GM18511 (cell line): ENCODE measurements around the gene FAM32A.

Experiments
- ATAC-seq: cut with Tn5 transposase; IDR thresholded peaks from one replicate; pipeline ENCODE4 v1.9.1; 2021; ENCODE audit warnings: mild to moderate bottlenecking, moderate library complexity; ENCODE audit not compliant: unreplicated experiment

Gene FAM32A

DNA sequence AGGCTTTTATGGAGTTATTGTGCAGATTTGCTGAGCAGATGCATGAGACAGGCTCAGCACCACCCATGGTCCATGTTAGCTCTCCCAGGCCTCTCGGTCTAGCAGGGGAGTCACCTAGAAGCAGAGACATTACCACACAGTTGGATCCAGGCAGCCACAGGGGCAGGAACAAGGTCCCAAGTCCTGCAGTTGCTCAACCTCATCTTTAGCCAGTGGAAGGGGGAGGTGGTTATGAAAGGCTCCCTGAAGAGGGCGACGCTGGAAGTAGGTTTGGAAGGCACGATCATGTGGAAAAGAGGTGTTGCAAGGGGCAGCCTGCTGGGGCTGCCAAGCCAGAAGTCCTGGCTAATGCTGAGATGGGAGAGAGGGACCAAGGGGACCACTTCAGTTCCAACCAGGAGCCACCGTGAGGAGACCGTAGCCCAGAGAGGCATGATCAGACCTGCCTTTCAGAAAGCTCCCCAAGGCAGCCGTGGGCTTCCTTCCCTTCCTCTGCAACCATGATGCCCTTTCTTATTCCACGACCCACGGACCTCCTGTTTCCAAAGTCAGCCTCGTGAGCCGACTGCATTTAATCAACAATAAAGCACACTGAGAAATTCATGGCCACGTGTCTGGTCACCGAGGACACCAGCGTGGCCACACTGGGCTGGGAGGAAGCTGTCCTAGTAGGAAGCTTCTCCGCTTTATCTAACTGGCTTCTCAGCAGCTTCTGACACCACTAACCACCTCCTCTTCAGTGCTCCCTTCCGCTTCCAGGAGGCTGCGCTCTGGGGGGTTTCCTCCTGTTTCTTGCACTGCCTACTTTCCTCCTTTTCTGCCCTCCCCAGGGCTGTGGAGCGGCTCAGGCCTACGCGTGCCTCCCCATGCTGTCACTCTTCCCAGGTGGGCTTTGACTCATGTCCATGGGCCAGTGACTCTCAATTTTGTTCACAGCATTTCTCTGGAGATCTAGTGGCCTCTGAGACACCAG is 15.1 kb downstream of the FAM32A start:
- no peak for ATAC-seq

DNA sequence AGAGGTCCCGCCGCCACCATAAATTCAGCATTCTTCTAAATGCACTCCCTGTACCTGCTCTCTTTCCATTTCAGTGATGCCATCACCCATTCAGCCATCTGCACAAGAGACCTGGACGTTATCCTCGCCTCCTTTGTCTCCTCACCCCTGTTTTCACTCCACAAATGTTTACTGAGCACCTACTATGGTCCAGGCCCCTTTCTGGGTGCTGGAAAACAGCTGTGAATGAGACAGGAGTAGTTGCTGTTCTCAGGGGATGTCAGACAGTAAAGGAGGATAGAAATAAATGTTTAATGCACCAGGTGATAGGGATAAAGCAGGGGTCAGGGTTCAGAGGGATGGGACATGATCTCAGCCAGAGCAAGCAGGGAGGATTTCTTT is 15.8 kb downstream of the FAM32A start:
- ATAC-seq = no peak

DNA sequence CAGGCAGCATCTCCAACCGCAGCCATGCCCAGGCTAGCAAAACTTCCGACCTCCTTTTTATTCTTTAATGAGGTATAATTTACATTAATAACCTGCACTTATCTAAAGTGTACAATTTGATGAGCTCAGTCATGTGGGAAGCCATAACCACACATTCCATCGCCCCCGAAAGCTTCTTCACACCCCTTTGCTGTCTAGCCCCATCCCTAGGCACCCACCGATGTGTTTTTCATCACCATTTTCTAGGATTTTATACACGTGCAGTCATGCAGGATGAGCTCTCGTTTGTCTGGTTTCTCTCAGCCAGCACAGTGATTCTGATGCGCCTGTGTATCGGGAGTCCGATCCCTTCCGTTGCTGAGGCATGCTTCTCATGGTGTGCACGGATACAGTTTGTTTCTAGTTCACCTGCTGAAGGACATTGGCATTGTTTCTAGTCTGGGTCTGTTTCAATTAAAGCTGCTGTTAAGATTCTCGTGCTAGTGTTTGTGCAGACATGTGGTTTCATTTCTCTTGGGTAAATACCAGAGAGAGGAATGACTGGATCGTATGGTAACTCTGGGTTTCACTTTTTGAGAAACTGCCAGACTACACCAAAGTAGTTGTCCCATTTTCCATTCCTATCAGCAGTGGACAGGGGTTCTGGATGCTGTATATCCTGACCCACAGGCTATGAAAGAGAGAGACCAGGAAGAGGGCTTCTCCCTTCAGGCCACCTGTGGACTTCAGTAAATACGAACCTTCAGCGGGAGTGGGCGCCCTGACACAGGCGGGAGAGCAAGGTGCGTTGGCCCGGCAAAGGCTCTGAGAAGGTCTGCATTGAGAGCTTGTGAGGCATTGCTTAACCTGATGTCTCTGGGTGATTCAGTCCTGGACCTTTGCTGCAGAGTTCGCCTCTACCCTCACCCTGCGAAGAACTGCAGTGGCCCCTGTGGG is 17.4 kb downstream of the FAM32A start:
- no peak for ATAC-seq

DNA sequence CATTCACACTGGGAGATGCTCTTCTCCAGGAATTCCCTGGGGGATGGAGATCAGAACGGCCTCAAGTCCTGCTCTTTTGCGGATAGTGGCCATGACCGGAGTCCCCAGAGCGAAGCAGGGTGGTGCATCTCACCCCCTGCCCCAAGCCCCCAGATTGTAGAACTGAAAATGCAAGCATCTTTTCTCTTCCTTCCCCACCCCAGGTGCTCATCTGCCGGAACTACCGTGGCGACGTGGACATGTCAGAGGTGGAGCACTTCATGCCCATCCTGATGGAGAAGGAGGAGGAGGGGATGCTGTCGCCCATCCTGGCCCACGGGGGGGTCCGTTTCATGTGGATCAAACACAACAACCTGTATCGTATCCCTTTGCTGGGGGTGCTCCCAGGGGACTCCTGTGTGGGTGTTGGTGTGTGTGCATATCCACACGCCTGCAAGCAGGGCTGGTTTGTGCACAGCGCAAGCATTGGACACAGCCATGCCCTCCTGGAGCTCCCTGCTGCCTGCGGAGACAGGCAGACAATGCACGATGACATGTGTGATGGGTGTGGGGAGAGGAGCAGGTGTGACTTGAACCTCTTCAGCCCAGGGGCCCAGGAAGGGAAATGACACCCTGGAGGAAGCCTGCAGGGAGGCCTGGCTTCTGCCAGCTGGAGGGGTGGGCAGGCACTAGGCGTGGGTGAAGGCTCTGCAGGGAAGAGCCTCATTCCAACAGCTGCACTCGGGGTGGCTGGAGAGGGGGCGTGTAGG is 18.2 kb downstream of the FAM32A start:
- no peak for ATAC-seq

DNA sequence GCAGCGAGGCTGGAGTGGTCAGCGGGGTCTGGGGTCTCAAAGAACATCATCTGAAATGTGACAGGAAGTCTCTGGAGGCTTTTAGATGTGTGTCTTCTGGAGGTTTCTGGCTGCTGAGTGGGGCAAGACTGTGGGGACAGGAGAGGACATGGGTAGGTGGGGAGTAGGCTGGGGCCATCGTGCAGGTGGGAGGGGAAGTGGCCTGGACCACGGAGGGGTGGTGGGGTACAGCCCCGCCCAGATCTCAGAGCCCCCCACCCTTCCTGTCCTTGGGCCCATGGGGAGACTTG is 18.7 kb downstream of the FAM32A start:
- no peak for ATAC-seq

DNA sequence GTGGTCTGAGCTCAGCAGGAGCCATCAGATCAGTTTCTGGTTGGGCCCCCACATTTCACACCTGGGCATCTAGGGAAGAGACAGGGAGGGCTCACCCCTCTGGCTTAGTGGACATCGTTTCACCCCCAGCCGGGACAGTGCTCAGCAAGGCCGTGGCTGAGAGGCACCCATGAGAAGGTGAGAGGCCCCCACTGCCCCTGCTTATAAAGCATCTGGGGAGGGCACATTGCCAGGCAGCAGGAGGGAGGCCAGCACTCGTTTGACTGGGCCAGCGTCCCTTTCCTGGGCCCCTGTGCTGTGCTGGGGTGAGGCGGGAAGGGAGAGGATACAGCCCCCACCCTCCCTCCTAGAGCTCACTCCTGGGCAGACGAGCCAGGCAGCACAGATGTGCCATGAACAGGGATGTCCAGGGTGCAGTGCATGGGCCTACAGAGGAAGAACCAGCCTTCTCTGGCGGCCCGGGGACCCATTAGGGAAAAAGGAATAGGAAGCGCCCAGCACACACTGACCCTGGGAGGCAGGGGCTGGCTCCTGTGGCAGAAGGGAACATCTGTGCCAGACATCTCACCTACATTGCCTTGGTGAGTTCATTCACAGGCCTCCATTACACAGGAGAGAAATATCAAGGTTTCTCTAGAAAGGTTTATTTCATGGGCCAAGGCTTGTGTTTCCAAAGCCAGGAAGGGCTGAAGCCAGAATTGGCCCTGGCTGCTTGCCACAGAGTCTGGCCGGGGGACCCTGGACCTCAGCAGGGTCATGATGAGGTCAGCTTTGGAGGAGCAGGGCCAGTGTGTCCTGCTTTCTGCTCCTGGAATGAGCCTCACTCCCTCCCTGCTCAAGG is 20.2 kb downstream of the FAM32A start:
- no peak for ATAC-seq

DNA sequence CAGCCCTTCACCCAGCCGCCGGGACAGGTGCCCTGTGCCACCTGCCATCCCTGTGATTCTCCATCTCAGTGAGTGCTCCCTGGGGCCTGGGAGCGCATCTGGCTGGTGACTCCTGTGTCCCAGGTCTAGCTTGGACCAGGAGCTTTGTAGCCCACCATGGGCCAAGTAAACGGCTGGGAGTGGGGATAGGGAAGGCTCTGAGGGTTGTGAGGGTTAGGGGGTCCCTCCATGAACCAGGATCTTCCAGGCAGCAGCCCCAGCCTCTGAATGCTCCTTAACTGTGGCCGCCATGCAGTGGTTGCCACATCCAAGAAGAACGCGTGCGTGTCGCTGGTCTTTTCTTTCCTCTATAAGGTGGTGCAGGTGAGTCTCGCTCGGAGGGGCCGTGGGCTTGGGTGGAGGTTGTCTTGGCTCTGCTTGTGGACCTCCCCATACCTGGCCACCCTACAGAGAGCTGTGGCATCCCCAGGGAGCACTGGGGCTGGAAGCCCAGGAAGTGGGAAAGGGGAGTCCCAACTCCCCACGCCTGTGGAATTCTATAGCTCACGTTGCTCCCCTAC is 20.9 kb downstream of the FAM32A start:
- no peak for ATAC-seq

DNA sequence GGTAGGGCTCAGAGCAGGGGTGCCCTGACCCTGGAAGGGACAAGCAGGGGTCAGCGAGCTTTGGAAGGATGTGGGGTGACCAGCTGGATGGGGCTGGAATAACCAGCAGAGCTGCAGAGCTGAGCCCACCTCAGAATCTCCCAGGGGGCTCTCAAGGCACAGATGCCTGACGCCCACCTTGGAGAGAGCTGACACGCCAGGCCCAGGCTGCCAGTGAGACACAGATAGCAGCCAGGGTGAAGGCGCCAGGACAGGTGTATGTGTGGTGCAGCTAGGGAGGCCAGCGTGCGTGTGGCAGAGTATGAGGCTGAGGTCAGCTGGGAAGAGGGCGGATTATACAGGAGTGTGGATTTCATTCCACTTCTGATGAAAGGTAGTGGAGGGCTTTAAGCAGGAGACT is 21.4 kb downstream of the FAM32A start:
- no peak for ATAC-seq

DNA sequence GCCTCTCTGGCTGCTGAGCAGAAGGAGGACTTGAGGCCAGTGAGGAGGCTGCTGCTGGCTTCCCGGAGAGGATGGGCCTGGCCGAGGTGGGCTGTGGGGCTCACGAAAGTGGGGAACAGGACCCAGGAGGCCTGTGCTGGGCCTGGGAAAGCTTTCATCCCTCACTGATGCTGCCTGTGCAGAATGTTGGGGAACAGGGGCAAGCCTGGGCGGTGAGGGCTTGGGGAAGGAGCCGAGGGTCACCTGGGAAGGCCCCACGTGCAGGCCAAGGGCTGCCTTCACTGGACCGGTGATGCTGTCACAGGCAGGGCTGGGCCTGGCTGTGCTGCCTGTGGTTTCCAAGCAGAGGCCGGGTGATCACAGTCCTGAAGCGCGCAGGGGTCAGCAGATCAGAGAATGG is 21.9 kb downstream of the FAM32A start:
- no peak for ATAC-seq

DNA sequence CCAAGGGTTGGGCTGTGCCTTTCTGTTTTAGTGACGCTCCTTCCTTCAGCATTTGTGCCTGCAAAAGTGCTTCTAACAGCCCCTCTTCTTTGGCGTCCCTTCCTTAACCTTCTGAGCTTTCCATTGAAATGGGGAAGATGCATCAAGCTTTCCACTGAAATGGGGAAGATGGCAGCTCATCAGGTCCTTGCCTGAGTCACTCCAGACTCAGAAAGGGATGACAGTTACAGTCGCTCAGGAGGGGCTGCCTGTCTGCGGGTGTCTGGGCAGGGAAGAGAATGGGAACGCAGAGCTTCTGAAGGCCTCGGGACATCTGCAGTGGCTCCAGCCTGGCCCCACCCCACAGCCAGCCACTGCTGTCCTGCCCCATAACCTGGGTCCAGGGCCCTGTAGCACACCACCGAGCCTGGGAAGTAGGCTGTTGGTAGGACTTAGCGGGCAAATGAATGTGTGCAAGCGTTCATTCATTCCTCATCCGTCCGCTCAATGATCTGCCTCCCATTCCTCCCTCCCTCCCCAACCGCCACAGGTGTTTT is 22.3 kb downstream of the FAM32A start:
- ATAC-seq = no peak

DNA sequence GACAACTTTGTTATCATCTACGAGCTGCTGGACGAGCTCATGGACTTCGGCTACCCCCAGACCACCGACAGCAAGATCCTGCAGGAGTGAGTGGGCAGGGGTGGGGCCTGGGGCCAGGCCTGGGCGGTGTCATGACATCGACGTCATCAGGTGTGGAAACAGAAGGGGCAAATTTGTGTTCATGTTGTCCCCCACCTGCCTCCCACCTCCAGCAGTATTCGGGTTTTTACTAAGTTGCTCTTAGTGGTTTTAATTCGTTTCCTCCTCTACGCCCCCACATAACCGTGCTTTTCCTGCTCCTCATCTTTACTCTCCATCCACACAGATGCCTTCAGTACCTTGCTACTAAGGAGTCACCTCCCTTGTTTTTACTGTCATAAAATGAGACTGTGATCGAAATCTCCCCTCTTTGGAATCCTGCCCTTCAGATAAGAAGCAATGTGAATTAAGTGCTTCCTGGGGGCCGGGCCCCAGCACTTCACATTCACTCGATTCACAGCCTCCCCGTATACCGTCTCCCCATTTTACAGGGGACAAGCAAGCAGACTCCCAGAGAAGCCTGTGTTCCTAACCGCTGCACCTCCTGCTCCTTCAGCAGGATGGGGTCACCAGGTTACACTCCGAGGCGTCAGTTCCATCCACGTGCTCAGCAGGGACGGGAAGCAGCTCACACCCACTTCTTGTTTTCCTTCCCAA is 23.0 kb downstream of the FAM32A start:
- no peak for ATAC-seq

DNA sequence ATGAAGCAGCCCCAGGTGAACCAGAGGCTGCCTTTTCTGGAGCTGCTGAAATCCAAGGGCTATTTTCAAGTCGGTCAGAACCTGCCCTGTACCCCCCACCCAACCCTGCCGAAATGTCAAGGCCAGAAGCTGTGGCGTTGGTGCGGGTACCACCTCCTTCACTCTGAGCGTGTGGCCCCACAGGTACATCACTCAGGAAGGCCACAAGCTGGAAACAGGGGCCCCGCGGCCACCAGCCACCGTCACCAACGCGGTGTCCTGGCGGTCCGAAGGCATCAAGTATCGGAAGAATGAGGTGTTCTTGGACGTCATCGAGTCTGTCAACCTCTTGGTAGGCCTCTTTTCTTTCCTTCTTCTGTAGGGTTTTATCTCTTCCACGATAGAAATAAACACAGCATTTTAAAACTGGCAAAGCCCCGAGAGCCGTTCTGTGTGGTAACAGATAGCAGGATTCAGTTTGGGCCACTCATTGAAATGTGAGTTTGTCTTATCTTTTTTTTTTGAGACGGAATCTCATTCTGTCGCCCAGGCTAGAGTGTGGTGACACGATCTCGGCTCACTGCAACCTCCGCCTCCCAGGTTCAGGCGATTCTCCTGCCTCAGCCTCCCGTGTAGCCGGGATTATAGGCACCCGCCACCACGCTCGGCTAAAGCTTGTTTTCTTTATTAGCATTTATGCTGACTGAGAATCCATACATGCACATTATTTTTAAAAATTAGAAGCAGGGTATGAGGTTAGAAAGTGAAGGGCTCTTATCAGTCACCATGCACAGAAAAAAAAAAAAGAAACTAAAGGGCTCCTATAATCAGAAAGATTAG is 23.8 kb downstream of the FAM32A start:
- ATAC-seq = no peak

DNA sequence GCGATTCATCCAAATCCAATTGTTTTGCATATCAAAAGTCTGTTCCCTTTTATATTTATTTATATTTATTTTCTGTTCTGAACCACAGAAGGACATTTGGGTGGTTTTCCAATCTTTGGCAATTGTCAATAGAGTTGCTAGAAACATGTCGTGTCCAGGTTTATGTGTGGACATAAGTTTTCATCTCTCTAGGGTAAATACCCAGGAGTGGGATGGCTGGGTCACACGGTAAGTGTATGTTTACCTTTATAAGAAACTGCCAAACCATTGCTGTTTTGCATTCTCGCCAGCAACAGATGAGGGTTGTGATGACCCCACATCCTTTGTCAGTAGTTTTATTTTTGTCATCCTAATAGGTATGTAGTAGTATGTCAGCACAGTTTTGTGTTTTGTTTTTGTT is 25.0 kb downstream of the FAM32A start:
- no peak for ATAC-seq

DNA sequence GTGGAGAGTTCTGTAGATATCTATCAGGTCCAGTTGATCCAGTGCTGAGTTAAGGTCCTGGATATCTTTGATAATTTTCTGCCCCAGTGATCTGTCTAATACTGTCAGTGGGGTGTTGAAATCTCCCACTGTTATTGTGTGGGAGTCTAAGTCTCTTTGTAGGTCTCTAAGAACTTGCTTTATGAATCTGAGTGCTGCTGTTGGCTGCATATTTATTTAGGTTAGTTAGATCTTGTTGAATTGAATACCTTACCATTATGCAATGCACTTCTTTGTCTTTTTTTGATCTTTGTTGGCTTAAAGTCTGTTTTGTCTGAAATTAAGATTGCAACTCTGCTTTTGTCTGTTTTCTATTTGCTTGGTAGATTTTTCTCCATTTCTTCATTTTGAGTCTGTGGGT is 27.9 kb downstream of the FAM32A start:
- no peak for ATAC-seq

DNA sequence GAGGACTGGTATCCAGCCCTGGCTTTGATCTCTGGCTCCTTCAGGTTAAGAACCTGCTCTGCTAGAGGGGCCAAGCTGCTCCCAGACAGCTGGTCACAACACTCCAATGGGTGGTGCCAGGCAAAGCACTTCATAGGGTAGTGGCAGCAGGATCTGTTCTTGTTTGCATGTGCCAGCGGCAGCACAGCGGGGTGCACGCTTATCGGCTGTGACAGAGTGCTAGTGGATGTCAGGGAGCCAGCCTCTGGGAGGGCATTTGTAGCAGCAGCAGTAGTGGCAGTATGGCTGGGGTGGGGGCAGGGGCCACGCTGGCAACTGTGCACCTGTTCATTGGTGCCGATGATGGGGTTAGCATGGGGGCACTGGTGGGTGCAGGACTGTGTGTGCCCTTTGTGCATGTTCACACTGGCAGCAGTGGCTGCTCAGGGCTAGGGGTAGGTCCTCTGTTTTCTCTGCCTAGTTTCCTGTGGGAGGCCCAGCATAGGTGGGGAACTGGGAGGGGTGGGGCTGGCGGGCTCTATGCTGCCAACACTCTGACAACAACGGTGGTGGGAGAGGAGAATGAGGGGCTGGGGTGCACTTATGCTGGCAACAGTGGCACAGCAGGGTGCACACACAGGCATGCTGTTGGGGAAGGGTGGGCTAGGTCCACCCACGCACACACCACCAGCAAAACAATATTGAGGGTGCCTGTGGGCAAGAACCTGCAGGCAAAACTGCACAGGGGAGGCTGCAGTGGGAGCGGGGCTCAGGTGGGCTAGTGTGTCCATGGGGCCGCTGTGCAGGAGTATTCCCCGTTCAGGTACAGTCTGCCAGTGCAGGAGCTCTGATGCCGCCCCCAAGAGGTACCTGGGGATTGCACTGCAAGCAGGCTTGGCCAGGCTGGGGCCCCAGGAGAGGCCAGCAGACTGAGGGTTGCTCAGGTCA is 31.8 kb downstream of the FAM32A start:
- ATAC-seq = no peak

DNA sequence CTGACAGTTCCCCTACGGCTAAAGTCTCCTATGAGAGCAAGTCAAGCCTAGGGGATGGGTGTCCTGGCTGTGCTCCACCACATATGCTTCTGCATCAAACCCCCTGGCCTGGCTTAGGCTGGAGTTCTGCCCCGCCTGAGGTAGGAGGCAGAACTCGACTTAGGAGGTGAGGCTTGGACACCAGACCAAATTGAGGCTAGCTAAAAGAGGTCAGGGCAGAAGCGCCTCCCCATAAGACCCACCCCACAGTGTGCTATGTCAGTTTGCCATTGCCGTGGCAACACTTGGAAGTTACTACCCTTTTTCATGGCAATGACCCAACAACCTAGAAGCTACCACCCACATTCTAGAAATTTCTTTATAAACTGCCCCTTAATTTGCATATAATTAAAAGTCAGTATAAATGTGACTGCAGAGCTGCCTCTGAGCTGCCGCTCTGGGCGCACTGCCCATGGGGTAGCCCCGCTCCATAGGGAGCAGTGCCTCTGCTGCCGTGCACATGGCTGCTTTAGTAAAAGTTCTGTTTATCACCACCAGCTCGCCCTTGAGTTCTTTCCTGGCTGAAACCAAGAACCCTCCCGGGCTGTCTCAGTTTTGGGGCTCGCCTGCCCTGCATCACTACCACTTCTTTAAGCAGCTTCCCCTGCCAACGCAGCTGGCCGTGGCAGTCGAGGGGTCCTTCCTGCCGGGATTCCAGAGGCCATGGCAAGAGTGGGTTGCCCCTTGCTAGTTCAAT is 32.7 kb downstream of the FAM32A start:
- ATAC-seq = no peak

DNA sequence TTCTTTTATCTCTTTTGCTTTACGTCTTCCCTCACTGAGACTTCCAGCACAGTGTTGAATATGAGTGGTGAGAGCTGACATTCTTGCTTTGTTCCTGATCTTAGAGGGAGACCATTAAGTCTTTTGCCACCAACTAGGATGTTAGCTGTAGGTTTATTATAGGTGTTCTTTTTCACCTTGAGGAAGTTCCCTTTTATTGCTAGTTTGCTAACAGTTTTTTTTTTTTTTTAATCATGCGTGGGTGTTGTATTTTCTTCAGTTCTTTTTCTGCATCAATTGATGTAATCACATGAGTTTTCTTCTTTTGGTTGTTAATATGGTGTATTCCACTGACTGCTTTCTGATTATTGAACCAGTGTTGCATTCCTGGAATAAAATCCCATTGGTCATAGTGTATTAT is 33.6 kb downstream of the FAM32A start:
- no peak for ATAC-seq
